HG02840 (cell line): ENCODE measurements around the gene CDH13.

ENCODE experiments used
- ATAC-seq: cut with Tn5 transposase; IDR thresholded peaks from one replicate; pipeline ENCODE4 v1.9.1; 2021; ENCODE audit warnings: mild to moderate bottlenecking, moderate library complexity, moderate number of reproducible peaks; ENCODE audit not compliant: unreplicated experiment, low FRiP score

CDH13 gene

DNA sequence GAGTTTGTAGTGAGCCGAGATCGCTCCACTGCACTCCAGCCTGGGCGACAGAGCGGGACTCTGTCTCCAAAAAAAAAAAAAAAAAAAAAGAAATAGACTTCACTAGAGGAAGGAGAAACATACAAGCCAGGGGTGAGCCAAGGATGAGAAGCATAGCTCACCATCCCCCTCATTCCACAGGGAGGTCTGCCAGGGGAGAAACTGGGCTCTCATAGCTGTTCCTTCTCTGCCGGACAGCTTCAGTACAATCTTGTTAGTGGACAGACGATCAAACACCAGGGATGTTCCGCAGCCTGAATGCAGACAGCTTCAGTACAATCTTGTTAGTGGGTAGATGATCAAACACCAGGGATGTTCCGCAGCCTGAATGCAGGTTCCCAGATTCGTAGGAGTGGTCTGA lies 509.6 kb downstream of the CDH13 start:
- no peak for ATAC-seq

DNA sequence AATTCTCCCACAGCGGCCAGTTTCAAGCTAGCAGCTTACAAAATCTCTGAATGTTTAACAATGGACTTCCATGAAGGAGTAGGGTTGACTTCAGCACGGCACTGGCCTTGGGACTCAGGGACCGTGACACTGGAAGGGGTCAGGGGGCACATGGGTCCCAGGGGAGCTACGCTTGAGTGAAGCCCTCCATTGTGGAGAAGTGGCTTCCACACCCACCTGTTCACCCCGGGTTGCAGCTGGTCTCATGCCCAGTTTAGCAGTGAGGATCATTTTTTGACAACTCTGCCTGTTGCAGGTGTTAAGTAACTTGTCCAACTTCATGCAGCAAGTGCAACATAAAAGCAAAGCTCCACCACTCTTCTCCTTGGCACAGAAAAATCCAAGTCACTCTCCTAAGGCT lies 510.2 kb downstream of the CDH13 start:
- no peak for ATAC-seq

DNA sequence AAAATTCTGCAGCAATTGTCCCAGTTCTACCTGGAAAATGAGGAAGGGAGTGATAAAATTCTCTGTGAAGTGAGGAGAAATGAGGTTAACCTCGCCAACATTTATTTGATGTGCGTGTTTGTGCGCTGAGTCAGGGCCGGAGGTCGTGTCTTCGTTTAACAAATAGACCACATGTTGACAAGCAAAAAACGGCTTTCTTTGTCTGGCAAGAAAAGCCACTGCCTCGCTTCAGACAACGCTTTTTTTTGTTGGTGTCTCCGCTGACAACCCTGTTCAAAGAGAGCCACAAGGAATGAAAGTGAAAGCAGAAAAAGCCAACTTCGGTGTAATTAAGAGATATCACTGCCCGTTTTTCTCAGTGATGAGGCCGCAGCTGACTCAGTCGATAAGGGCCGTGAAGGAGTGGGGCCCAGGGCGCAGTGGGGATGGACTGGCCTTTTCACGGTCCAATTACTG lies 510.6 kb downstream of the CDH13 start:
- ATAC-seq: no peak

DNA sequence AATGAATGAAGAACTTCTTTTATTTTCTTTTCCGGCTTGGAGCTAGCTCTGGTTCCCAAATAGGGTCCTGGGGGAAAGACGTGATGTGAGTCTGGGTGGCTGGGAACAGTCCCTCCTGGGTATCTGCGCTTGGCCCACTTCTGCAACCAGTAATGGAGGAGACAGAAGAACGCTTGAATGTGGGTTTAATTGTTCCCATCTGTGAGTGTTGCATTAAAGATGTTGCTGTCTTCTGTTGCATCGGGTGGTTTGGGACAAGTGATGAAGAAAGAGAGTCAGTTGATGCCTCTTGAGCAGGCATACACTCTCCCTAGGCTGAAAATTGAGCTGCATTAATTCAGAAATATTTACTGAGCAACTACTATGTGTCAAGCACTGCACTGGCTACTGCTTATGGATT lies 511.1 kb downstream of the CDH13 start:
- ATAC-seq: no peak

DNA sequence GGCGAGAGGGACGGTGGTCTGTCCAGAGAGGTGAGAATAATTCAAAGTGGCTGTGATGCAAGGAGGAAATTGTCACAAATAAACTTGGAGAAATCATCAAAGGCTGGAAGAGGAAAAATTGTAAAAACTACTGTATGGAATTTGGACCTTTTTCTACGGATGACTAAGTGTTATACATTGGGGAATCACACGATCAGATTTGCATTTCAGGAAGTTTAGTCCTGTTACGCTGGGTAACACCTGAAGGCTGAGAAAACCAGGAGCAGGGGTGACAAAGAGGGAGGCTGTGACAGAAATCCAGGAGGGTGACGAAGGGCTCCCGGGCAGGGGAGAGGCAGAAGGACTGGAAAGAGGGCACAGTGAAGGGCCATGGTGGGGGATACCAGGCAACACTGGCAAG lies 511.7 kb downstream of the CDH13 start:
- ATAC-seq: no peak

DNA sequence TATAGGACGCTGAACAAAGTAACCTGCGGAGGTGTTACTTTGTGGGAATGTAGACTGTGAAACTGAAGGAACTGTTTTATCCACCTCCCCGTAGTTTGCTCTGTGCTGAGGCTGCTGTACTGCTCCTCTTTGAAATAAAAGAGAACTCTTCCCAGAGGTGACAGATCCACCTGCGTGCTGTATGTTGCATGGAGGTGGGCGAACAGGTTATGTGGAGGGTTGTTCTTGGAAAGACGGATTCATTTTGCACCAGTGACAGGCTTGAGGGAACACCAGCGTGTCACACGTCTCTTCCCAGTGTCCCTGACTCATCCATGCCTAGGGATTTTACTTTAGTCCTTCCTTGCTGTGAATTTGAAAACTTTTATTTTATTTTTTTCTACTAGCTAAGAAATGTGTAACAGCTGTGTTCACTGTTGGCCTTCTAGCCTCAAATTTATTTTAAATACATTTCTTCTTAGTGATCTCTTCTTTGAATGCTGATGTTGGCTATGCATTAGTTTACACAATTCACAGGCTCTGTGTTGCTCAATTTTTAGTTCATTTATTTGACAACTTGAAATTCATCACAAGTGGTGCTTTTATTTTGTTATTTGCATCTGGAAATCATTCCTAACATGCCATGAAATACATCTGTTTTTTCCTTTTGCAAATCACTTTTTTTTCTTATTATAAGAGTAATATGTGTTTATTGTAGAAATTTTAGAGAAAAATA lies 512.4 kb downstream of the CDH13 start:
- ATAC-seq: no peak

DNA sequence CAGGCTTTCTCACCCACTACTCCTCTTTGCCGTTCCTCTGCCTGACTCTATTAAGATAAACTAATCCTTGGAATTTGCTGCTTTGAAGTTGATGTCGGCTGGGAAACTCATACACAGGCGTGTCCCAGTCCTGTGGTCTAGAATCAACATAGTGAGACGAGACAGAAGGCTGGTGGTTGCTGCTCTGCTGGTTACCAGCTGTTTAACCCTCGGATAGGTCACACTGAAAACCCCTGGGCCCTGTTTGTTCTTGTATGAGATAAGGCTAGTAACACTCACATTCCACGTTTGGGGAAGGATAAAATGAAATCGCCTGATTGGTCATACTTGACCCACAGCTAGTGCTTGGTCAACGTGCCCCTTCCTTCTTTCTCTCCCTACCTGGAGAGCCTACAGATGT lies 517.0 kb downstream of the CDH13 start:
- ATAC-seq: no peak

DNA sequence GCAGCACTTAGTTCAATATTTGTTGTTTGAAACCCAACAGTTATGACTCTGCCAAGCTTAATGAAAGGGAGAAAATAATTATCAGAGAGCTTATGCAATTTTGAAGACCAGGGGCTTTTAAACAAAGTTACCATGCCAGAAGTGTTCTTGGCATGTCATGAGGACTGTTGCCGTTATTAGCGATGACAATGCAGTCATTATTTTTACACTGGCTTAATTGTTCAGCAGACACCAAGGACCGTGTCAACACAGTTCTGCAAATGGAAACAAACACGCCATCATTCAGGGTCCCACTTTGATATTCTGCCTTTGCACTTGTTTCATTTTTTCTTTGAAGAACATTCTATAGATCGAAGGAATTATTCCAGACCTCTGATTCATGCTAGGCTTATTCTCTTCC lies 518.5 kb downstream of the CDH13 start:
- ATAC-seq: no peak

DNA sequence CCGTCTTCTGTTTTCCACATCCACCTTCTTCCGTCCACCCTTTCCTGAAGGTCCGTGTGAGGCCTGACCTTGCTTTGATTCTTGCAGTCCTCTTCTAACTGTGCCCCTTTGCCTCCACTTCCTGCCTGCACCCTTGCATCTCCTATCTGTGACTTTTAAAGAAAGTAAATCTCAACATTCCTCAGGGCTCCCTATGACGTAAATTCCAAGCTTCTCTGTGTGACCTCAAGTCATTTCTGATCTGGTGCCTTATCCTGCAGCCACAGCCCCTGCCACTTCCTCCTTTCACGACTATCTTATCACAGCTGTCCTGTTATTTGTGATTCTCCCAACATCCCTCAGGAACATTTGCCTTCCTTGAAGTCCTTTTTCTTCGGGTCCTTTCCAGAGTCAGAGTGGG lies 520.5 kb downstream of the CDH13 start:
- no peak for ATAC-seq

DNA sequence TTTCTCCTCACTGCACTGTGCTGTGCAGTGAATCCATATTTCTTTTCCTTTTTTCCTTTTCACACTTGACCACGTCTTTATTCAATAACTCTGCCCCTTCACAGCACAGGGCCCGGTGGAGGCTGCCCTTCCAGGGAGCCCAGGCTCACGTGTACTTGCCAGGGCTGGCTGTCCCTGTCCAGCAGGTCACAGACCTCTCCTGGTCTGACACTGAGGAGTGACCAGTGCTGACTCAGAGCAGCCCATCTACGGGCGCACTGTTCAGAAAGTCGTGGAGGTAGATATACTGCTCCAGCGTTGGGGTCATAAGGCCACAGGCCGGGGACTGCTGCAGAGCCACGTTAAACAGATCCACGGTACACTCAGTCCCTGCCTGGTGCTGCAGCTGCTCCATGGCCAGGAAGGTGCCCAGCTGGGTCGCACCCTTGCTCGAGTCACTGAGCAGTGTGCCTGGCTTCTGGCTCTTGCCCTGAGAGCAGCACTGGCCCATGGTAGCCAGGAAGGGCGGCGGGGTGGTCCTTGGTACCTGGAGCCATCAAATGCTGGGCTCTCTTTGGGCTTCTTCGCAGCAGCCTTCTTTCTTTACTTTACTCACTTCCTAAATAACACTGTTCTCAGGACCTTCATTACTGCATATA lies 531.7 kb downstream of the CDH13 start:
- ATAC-seq: no peak

DNA sequence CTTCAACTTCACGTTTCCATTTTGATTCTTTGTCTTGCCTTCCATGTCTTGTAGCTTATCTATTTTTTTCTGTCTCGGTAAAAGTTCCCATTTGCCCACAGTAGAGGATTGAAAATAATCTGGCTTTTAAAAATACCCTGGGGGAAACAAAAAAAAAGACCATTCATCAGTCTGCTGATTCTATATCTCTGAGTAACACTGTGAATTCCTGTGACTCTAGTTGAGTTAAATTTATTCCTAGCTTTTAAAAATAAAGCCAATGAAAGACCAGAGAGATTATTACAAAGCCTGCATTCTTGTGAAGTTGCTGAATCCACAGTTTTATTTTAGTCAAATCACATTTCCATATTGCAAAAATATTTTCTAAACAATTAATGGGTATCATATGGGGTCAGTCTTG lies 532.3 kb downstream of the CDH13 start:
- no peak for ATAC-seq

DNA sequence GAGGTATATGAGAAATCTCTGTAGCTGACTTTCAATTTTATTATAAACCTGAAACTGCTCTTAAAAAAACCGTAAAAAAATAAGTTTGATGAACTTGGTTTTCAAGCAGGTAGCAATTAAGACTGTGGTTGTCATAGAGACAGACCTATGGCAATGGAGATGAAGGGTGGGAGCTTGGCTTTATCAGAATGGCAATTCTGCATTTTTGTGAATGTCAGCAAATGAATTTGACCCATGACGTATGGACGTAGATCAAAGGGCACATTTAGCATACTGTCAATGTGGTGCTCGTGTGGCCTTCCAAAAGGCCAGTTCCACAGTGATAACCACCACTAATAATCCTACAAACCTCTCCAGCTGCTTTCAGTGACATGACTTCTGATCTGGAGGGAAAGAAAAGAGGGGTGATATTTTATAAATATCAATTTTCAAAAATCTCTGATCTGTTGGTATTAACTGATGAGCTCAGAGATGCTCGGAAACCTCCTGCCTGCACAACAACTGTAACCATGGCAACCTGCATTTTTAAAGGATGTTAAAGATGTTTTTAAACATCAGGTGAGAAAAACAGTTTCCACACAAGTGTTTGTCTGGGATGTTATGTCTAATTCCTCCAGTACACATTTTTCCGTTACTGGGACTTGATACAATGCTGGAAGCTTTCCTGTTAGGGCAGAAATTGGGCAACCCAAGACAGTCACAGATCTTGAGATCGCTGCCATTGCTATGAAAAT lies 533.7 kb downstream of the CDH13 start:
- ATAC-seq: no peak

DNA sequence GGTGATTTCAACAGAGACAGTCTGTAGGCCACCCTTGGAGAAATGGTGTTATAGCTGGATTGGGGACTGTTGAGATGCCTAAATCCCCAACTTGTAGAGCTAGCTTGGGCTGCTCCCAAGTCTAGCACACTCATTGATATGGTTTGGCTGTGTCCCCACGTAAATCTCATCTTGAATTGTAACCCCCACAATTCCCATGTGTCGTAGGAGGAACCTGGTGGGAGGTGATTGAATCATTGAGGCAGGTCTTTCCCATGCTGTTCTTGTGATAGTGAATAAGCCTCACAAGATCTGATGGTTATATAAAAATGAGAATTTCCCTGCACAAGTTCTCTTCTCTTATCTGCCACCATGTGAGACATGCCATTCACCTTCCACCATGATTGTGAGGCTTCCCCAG lies 536.0 kb downstream of the CDH13 start:
- no peak for ATAC-seq

DNA sequence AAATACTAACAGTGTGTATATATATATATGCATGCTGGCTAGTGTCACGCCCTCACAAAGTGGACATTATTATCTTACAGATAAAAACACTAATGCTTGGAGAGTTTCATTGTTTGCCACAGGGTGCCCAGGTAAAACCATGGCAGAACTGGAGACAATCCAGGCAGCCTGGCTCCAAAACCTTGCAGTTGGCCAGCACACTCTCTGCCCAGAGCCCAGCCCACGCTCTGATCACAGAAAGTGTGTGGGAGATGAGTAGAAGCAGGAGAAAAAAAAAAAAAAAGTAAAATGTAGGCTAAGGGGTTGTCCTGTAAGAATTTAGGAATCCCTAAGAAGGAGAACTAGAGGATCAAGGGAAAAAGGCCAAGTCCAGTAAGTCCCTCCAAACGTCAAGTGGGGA lies 538.0 kb downstream of the CDH13 start:
- ATAC-seq: no peak

DNA sequence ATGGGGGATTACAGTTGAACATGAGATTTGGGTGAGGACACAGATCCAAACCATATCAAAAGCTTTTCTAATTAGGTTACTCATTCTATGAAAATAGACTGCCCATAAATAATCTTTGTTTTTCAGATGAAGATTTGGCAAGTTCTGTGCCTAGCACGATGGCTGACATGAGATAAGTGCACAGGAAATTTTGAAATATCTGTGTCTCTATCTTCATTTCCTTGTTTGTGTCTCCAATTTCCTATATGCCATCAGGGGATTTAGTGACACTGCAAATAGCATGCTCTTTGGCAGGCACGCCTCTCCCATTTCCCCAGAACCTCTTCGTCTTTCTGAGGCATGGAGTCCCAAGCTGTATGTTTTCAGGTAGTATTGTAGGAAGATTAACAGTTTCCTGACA lies 544.6 kb downstream of the CDH13 start:
- ATAC-seq: no peak

DNA sequence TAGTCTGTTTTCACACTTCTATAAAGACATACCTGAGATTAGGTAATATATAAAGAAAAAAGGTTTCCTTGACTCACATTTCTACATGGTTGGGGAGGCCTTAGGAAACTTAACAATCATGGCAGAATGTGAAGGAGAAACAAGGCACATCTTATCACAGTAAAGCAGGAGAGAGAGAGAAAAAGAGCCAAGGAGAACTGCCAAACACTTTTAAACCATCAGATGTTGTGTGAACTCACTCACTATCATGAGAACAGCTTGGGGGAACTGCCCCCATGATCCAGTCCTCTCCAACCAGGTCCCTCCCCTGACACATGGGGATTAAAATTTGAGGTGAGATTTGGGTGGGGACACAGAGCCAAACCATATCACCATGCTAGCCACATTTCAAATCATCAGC lies 547.9 kb downstream of the CDH13 start:
- ATAC-seq: no peak

DNA sequence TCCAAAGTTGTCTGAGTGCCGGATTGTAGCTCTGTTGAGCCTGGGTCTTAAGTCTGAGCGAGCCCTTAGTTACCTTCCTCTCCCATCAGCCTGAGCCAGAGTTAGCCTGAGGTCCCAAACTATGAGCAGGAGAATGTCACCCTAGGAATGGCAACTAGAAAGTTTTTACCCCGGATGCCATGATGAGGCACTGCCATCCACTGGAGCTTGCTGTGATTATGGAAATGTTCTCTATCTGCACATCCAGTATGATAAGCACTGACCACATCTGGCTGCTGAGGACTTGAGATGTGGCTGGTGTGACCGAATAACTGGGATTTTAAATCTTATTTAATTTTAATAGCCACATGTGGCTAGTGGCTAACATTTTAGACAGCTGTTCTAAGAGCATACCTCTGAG lies 550.0 kb downstream of the CDH13 start:
- ATAC-seq: no peak

DNA sequence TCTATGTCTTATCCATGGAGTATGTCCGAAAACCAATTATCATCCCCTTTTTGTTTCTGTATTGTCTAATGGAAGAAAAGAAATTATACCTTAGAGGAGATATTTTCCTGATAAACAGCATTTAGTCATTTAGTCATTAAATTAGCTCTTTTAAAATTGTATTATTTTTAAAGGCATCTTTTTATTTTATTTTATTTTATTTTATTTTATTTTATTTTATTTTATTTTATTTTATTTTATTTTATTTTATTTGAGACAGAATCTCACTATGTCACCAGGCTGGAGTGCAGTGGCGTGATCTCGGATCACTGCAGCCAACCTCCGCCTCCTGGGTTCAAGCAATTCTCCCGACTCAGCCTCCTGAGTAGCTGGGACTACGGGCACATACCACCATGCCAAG lies 559.1 kb downstream of the CDH13 start:
- no peak for ATAC-seq

DNA sequence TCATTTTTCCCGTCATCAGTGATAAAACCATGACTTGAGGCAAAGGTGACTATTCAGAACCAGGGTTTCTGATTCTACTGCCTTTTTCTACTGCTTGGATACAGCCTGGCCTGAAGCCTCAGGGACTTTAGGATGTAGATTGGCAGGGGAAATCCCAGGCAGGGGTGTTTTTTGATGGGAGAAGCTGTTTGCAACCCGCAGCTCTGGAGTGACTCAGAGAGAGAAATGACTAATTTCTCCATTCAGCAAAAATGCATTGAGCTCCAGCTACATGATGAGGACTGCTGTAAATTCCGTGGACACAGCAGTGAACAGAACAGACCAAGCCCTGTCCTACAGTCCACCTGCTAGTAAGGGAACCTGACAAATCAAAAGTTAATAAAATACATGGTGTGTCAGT lies 560.6 kb downstream of the CDH13 start:
- ATAC-seq: no peak

DNA sequence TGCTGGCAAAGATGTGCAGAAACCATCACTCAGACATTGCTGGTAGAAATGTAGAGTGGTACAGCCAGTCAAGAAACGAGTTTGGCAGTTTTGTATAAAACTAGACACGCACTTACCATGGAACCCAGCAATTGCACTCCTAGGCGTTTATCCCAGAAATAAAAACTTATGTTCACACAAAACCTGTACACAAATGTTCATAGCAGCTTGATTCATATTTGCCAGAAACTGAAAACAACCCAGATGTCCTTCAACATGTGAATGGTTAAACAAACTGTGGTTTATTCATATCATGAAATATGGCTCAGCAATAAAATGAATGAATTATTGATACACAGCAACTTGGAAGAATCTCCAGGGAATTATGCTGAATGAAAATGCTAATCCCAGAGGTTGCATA lies 570.0 kb downstream of the CDH13 start:
- ATAC-seq: no peak

DNA sequence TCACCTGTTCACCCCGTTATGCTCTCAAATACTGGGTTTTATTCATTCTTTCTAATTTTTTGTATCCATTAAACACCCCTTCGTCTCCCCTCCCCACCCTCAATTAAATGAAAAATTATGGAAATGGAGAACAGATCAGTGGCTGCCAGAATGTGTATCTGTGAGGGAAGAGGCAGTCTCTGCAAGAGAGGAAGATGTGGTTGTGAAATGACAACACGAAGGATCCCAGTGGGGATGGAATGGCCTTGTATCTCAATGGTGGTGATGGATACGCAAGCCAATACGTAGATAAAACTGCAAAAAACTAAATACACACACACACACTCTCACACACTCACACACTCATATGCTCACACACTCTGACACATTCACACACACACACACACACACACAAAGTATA lies 570.7 kb downstream of the CDH13 start:
- no peak for ATAC-seq

DNA sequence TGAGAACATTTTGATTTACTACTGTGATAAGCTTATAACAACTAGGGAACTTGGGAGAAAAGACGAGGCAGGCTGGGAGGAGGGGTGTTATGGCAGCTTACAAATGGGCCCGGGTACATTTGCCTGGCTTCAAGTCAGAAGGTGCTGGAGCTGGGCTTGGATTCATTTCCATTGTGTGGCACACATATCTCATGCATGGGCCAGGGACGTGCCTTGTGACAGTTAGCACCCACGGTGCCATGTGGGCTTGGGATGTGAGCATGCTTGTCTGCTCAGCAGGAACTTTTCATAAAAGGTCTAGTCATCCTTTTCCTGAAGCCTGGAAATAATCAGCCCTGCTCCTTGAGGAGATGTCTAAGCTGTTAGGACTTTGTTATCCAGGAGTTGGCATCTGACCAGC lies 572.2 kb downstream of the CDH13 start:
- no peak for ATAC-seq
